PFSK-1 (cell line): ENCODE results near the gene KCNE4.

Experiments
- FOXP2 ChIP-seq: optimal IDR thresholded peaks from 2 replicates; pipeline ENCODE3; 2011; ENCODE audit warnings: borderline replicate concordance, control low read depth, inconsistent platforms; ENCODE audit not compliant: insufficient read depth; ENCODE audit errors: extremely low read length, extremely low read depth
- POLR2AphosphoS5 ChIP-seq: IDR thresholded peaks from 2 replicates; pipeline ENCODE4 v1.6.1; 2012; ENCODE audit warnings: low read depth, mild to moderate bottlenecking, control low read depth, low read length, moderate library complexity
- REST ChIP-seq, 2 experiments: IDR thresholded peaks; 2 replicates each; pipeline versions ENCODE4 v1.6.1 to v1.8.0; 2011 to 2012; ENCODE audit warnings: low read depth in 2 of 2, low read length in 2 of 2, control low read depth in 1 of 2, inconsistent platforms in 1 of 2, mild to moderate bottlenecking in 1 of 2, moderate library complexity in 1 of 2; ENCODE audit not compliant: insufficient read depth in 1 of 2
- SIN3A ChIP-seq: IDR thresholded peaks from 2 replicates; pipeline ENCODE4 v1.6.1; 2012; ENCODE audit warnings: mild to moderate bottlenecking, low read length, moderate library complexity, borderline replicate concordance; ENCODE audit not compliant: insufficient read depth
- TAF1 ChIP-seq: IDR thresholded peaks from 2 replicates; pipeline ENCODE4 v1.6.1; 2012; ENCODE audit warnings: low read length, control low read depth, borderline replicate concordance; ENCODE audit not compliant: insufficient read depth

Gene KCNE4

GRCh38 chr2:223101340-223102039, 49.5 kb downstream of the KCNE4 start:
- TF ChIP-seq POLR2AphosphoS5 (no peak), TAF1 (no peak), REST (IDR thresholded peaks at IDR 0.05; ENCODE audit: insufficient read depth in 1 of 2, low read depth in 2 of 2, low read length in 2 of 2) (no peak), FOXP2 (no peak), SIN3A (no peak)

- TF ChIP-seq FOXP2 (no peak), TAF1 (no peak), POLR2AphosphoS5 (no peak), REST (IDR thresholded peaks at IDR 0.05; ENCODE audit: insufficient read depth in 1 of 2, low read depth in 2 of 2, low read length in 2 of 2) (no peak), SIN3A (no peak)
Observed at GRCh38 chr2:223102040-223102400, 50.0 kb downstream of the KCNE4 start.

- TF ChIP-seq FOXP2, result no peak
- no peak for TF ChIP-seq REST (IDR thresholded peaks at IDR 0.05; ENCODE audit: insufficient read depth in 1 of 2, low read depth in 2 of 2, low read length in 2 of 2)
- no peak for TF ChIP-seq TAF1
- TF ChIP-seq POLR2AphosphoS5, result no peak
- TF ChIP-seq SIN3A, result no peak
Observed at GRCh38 chr2:223102450-223102849, 50.5 kb downstream of the KCNE4 start.

GRCh38 chr2:223104336-223105132, 52.5 kb downstream of the KCNE4 start:
- TF ChIP-seq REST (IDR thresholded peaks at IDR 0.05; ENCODE audit: insufficient read depth in 1 of 2, low read depth in 2 of 2, low read length in 2 of 2), result no peak
- TF ChIP-seq TAF1, result no peak
- no peak for TF ChIP-seq FOXP2
- TF ChIP-seq SIN3A, result no peak
- no peak for TF ChIP-seq POLR2AphosphoS5
